Upper lobe of left lung (tissue), 6 donors: ENCODE measurements around the gene KIF5A. TPM values are rescaled to one million over a fixed set of nuclear protein-coding genes. Genes with fewer than 3 reads are reported as not detected.

Experiments
- ATAC-seq, 2 donors: fragments of 200-7000 bp; cut with Tn5 transposase; one replicate each; pipeline ENCODE4 v1.9.1; 2022; ENCODE audit warnings: mild to moderate bottlenecking in 2 of 2, moderate library complexity in 2 of 2; ENCODE audit not compliant: low FRiP score in 2 of 2
- DNase-seq, 2 donors: peaks; one replicate each; pipeline ENCODE4 v3.0.0-alpha.2; 2019 to 2020
- H3K27ac ChIP-seq, 4 donors: fragments of 200-600 bp; sonication (generic); one replicate each; pipeline ENCODE4 v1.5.1; 2016 to 2019
- H3K27me3 ChIP-seq, 4 donors: fragments of 200-600 bp; sonication (generic); one replicate each; pipeline ENCODE4 v1.5.1; 2017 to 2019
- H3K36me3 ChIP-seq, 4 donors: fragments of 200-600 bp; sonication (generic); one replicate each; pipeline ENCODE4 v1.5.1; 2016 to 2019
- H3K4me1 ChIP-seq, 4 donors: fragments of 200-600 bp; sonication (generic); one replicate each; pipeline ENCODE4 v1.5.1; 2018 to 2019
- H3K4me3 ChIP-seq, 4 donors: fragments of 200-600 bp; sonication (generic); one replicate each; pipeline ENCODE4 v1.5.1; 2017 to 2019; ENCODE audit warnings: mild to moderate bottlenecking in 2 of 4, moderate library complexity in 1 of 4
- H3K9me3 ChIP-seq, 4 donors: fragments of 200-600 bp; sonication (generic); one replicate each; pipeline ENCODE4 v1.5.1; 2018 to 2019
- CTCF ChIP-seq, 6 experiments: fragments of 450-650 bp in 4 of 6; fragments of 200-600 bp in 2 of 6; sonication (generic) in 2 of 6; IDR thresholded peaks; one replicate each; pipeline ENCODE4 v1.5.1; 2016 to 2019; ENCODE audit warnings: antibody characterized with exemption in 6 of 6
- EP300 ChIP-seq, 4 donors: sonication (generic); formaldehyde crosslinking; IDR thresholded peaks; one replicate each; pipeline ENCODE4 v1.5.1; 2017; ENCODE audit warnings: antibody characterized with exemption in 4 of 4, control low read depth in 2 of 4
- POLR2A ChIP-seq, 4 donors: fragments of 450-650 bp; IDR thresholded peaks; one replicate each; pipeline ENCODE4 v1.5.1; 2016 to 2017; ENCODE audit warnings: antibody characterized with exemption in 4 of 4, mild to moderate bottlenecking in 2 of 4
- POLR2AphosphoS5 ChIP-seq, 2 donors: sonication (generic); formaldehyde crosslinking; IDR thresholded peaks; one replicate each; pipeline ENCODE4 v1.5.1; 2017; ENCODE audit warnings: antibody characterized with exemption in 2 of 2
- WGBS, 2 donors: methylation state at CpG; one replicate each; pipeline ENCODE4 v1.1.5; 2017 to 2018; 5-methylcytosine and 5-hydroxymethylcytosine counted together
- total RNA-seq, 6 donors: library from RNA; depleted of rRNA in 4 of 6; stranded (reverse); fragments of >200 nt in 4 of 6; gene quantifications; one replicate each; pipeline versions ENCODE4 v1.1.0 to v1.2.1, GENCODE V29; 2016 to 2021
- donor health status: DM: no; HTN: no; CAD: no; lungs with moderate emphysema.
- donor health status: DM: no; HTN: yes; CAD: no; lungs with severe emphysema.

The KIF5A gene
- total RNA-seq, 6 donors from 2014 or later: 0.06 to 0.39 (median 0.20) TPM; not detected in 1

DNA sequence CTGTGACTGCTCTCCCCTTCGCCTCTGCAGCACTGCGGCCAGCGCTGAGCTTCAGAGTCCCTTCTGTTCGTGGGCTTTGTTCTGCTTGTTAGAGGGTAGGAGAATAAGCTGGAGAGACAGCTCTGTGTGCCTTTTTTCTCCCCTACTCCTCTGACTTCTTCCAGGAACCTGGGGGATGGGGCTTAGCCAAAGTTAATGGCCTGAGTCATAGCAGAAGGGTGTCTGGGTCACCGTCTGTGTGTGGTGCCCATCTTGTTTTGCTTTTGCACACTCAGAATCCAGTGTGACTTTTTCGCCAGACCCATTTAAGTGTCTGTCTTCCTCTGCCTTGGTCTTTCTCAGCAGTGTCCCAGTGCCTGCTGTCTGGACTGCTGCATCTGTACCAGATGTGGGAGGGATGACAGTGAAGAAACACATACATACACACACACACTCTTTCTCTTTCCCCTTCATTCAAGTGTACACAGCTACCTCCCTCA, 3.0 kb downstream of the KIF5A start:
- ATAC-seq: no peak
- Histone ChIP-seq H3K27ac (no peak overlapping the region), H3K27me3 (peaks cover 0 to 18% (median 10%) of the 10 kb centered on the region in 4 donors), H3K4me1 (peaks cover 7 to 15% (median 10%) of the 10 kb centered on the region in 4 donors), H3K9me3 (no peaks in the 10 kb centered on the region), H3K36me3 (no peaks in the 10 kb centered on the region), H3K4me3 (no peak overlapping the region)
- TF ChIP-seq POLR2AphosphoS5 (IDR thresholded peaks at IDR 0.05): no peak
- TF ChIP-seq EP300 (IDR thresholded peaks at IDR 0.05): no peak
- no peak for TF ChIP-seq POLR2A (IDR thresholded peaks at IDR 0.05)
- no peak for TF ChIP-seq CTCF (IDR thresholded peaks at IDR 0.05)
- 70 to 76% methylated on average over 6 of the region's 6 CpGs for WGBS, 2 donors
- DNase-seq: no peak

GRCh38 chr12:57553343-57554202, 3.7 kb downstream of the KIF5A start:
- TF ChIP-seq POLR2A (IDR thresholded peaks at IDR 0.05): no peak
- TF ChIP-seq POLR2AphosphoS5 (IDR thresholded peaks at IDR 0.05): no peak
- no peak for TF ChIP-seq EP300 (IDR thresholded peaks at IDR 0.05)
- no peak for TF ChIP-seq CTCF (IDR thresholded peaks at IDR 0.05)
- no peak for ATAC-seq
- Histone ChIP-seq H3K4me3 (no peak overlapping the region), H3K4me1 (peaks cover 7 to 15% (median 10%) of the 10 kb centered on the region in 4 donors), H3K27me3 (peaks cover 0 to 18% (median 10%) of the 10 kb centered on the region in 4 donors), H3K36me3 (no peaks in the 10 kb centered on the region), H3K27ac (no peak overlapping the region), H3K9me3 (no peaks in the 10 kb centered on the region)
- WGBS, 2 donors: 62 to 63% methylated on average over 7 of the region's 7 CpGs
- no peak for DNase-seq

DNA sequence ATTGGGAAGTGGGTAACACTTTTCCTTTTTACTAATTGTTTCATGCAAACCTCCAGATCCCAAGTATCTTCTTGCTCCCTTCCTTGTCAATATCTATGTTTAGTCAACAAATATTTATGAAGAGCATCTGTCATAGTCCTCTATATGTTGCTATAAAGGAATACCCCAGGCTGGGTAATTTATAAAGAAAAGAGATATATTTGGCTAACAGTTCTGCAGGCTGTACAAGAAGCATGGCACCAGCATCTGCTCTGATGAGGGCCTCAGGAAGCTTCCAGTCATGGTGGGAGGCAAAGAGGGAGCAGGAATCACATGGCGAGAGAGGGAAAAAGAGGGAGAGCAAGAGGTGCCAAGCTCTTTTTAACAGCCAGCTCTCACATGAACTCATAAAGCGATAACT, 4.6 kb downstream of the KIF5A start:
- Histone ChIP-seq H3K9me3 (no peaks in the 10 kb centered on the region), H3K4me3 (no peak overlapping the region), H3K27me3 (peaks cover 0 to 13% (median 8%) of the 10 kb centered on the region in 4 donors), H3K27ac (no peak overlapping the region), H3K36me3 (no peaks in the 10 kb centered on the region), H3K4me1 (peaks cover 7 to 12% (median 9%) of the 10 kb centered on the region in 4 donors)
- DNase-seq (no peak), ATAC-seq (no peak)
- WGBS, 2 donors: 86 to 90% methylated on average over 2 of the region's 2 CpGs
- TF ChIP-seq POLR2A (IDR thresholded peaks at IDR 0.05): no peak
- no peak for TF ChIP-seq CTCF (IDR thresholded peaks at IDR 0.05)
- TF ChIP-seq POLR2AphosphoS5 (IDR thresholded peaks at IDR 0.05): no peak

DNA sequence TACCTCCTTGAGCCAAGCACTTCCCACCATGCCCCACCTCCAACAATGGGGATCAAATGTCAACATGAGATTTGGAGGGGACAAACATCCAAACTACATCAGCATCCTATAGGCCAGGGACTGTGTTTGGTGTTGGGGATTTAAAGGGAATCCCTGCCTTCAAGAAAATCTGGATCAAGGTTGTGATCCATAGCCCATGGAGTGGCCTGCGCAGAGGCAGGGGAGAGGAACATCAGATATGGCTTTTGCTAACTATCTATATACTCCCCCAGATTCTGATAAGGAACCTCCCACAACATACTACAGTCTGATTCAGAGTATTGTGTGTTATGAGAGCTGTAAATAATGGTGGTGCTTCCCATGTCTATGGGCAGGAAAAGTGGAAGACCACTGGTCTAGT, 5.1 kb downstream of the KIF5A start:
- Histone ChIP-seq H3K27ac (no peak overlapping the region), H3K36me3 (no peaks in the 10 kb centered on the region), H3K27me3 (peaks cover 0 to 9% (median 4%) of the 10 kb centered on the region in 4 donors), H3K4me3 (no peak overlapping the region), H3K4me1 (peaks cover 4 to 8% (median 5%) of the 10 kb centered on the region in 4 donors), H3K9me3 (no peaks in the 10 kb centered on the region)
- TF ChIP-seq POLR2A (IDR thresholded peaks at IDR 0.05) (no peak), POLR2AphosphoS5 (IDR thresholded peaks at IDR 0.05) (no peak), EP300 (IDR thresholded peaks at IDR 0.05) (no peak), CTCF (IDR thresholded peaks at IDR 0.05) (no peak)
- DNase-seq (no peak), ATAC-seq (no peak)
- 93 to 100% methylated on average over 1 of the region's 1 CpG for WGBS, 2 donors
